CD4-positive, alpha-beta T cell (primary cell): Measurements from ENCODE around the gene WFDC10B. TPM values are rescaled to one million over a fixed set of nuclear protein-coding genes. Genes with fewer than 3 reads are reported as not detected.

ENCODE experiments used
- ATAC-seq: fragments of 200-7000 bp; cut with Tn5 transposase; one replicate; pipeline ENCODE4 v1.10.0; 2022; ENCODE audit warnings: mild to moderate bottlenecking; ENCODE audit not compliant: poor library complexity
- CTCF ChIA-PET: fragments of 350-600 bp; sonication (Branson Sonifier 250); formaldehyde crosslinking; loops from one replicate; lab custom pipeline; 2021; ENCODE audit warnings: antibody characterized with exemption, inconsistent platforms; lab: Charles Lee
- POLR2A ChIA-PET: fragments of 350-600 bp; sonication (Branson Sonifier 250); formaldehyde crosslinking; loops from one replicate; lab custom pipeline; 2021; ENCODE audit warnings: antibody characterized with exemption, inconsistent platforms; lab: Charles Lee
- DNase-seq, 14 experiments: peaks; one replicate each; pipeline ENCODE4 v3.0.0-alpha.2; 2013 to 2020; ENCODE audit warnings: mixed read lengths in 2 of 14
- H3K27ac ChIP-seq, 2 donors: one replicate each; pipeline versions ENCODE4 v1.5.1 to v1.7.0; 2013; ENCODE audit warnings: low read length in 2 of 2, low read depth in 1 of 2, mild to moderate bottlenecking in 1 of 2
- H3K27me3 ChIP-seq, 2 experiments: 1 replicate in 1 of 2; 2 replicates in 1 of 2; pipeline versions ENCODE4 v1.6.1 to v1.7.0; 2013; ENCODE audit warnings: low read length in 2 of 2, control low read depth in 1 of 2, mild to moderate bottlenecking in 1 of 2, moderate library complexity in 1 of 2; ENCODE audit not compliant: insufficient read depth in 2 of 2, control insufficient read depth in 1 of 2
- H3K36me3 ChIP-seq: one replicate; pipeline ENCODE4 v1.6.1; 2013; ENCODE audit warnings: low read length, control low read depth; ENCODE audit not compliant: insufficient read depth
- H3K4me1 ChIP-seq: one replicate; pipeline ENCODE4 v1.6.1; 2013; ENCODE audit warnings: low read length, control low read depth; ENCODE audit not compliant: insufficient read depth
- H3K4me3 ChIP-seq: one replicate; pipeline ENCODE4 v1.5.1; 2013; ENCODE audit warnings: mild to moderate bottlenecking, low read length, moderate library complexity
- H3K9me3 ChIP-seq, 2 experiments: 1 replicate in 1 of 2; 2 replicates in 1 of 2; pipeline versions ENCODE4 v1.6.1 to v1.7.0; 2013; ENCODE audit warnings: low read length in 2 of 2, mild to moderate bottlenecking in 2 of 2, control low read depth in 1 of 2, moderate library complexity in 1 of 2; ENCODE audit not compliant: control insufficient read depth in 1 of 2, insufficient read depth in 1 of 2
- H3K27ac Mint-ChIP-seq: one replicate; pipeline ENCODE4 v1.8.0; 2020; ENCODE audit warnings: mixed read lengths
- H3K27me3 Mint-ChIP-seq: one replicate; pipeline ENCODE4 v1.8.0; 2021; ENCODE audit warnings: mixed read lengths
- H3K36me3 Mint-ChIP-seq: one replicate; pipeline ENCODE4 v1.8.0; 2021; ENCODE audit warnings: low read depth, mixed read lengths
- H3K4me1 Mint-ChIP-seq: one replicate; pipeline ENCODE4 v1.8.0; 2021; ENCODE audit warnings: low read depth, mixed read lengths
- H3K4me3 Mint-ChIP-seq: one replicate; pipeline ENCODE4 v1.8.0; 2020; ENCODE audit warnings: mild to moderate bottlenecking, mixed read lengths
- H3K9me3 Mint-ChIP-seq: one replicate; pipeline ENCODE4 v1.8.0; 2020; ENCODE audit warnings: mixed read lengths
- intact Hi-C, 2 experiments: fragments of 100-400 bp; cut with DNase I in 1 of 2; cut with micrococcal nuclease in 1 of 2; formaldehyde crosslinking; loops; one replicate each; pipeline versions ENCODE4 v1.15.1 to v1.9.0; 2023 to 2025; cut with DNase I, micrococcal nuclease
- total RNA-seq, 174 experiments: library from RNA in 2 of 174; stranded (reverse) in 2 of 174; gene quantifications; one replicate each; pipeline ENCODE4 v1.2.3 and lab custom pipeline; 2021 to 2026
- TF ChIP-seq, protein P1 (sequence below): fragments of 200-600 bp; IDR thresholded peaks from one replicate; pipeline ENCODE4 v1.8.0; 2022; ENCODE audit warnings: antibody characterized with exemption, mild to moderate bottlenecking

The WFDC10B gene
- total RNA-seq, 2 experiments from 2014 or later = not detected

DNA sequence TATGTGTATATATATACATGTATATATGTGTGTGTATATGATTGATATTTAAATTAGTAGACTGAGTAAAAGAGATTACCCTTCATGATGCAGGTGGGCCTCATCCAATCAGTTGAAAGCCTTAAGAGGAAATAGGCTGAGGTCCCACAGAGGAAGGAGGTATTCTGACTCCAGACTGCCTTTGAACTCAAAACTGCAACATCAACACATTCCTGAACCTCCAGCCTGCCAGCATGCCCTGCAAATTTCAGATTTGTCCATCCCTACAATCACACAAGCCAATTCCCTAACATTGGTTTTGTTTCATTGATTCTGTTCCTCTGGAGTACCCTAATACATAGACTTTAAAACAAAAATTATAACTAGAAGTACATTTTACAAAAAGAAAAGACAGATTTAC, 40.2 kb upstream of the WFDC10B start:
- Mint-ChIP-seq H3K4me1 (no peaks in the 10 kb centered on the region), H3K27ac (no peak overlapping the region), H3K4me3 (no peak overlapping the region), H3K36me3 (no peaks in the 10 kb centered on the region), H3K27me3 (peaks cover 23% of the 10 kb centered on the region), H3K9me3 (no peaks in the 10 kb centered on the region)
- POLR2A ChIA-PET = no interaction called here
- ATAC-seq = no peak
- no peaks in the 10 kb centered on the region for H3K36me3 ChIP-seq
- no peaks in the 10 kb centered on the region for H3K4me1 ChIP-seq
- DNase-seq = no peak
- CTCF ChIA-PET = no interaction called here
- TF ChIP-seq, protein P1, sequence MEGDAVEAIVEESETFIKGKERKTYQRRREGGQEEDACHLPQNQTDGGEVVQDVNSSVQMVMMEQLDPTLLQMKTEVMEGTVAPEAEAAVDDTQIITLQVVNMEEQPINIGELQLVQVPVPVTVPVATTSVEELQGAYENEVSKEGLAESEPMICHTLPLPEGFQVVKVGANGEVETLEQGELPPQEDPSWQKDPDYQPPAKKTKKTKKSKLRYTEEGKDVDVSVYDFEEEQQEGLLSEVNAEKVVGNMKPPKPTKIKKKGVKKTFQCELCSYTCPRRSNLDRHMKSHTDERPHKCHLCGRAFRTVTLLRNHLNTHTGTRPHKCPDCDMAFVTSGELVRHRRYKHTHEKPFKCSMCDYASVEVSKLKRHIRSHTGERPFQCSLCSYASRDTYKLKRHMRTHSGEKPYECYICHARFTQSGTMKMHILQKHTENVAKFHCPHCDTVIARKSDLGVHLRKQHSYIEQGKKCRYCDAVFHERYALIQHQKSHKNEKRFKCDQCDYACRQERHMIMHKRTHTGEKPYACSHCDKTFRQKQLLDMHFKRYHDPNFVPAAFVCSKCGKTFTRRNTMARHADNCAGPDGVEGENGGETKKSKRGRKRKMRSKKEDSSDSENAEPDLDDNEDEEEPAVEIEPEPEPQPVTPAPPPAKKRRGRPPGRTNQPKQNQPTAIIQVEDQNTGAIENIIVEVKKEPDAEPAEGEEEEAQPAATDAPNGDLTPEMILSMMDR = no peak
- peaks cover 0 to 18% of the 10 kb centered on the region in 2 experiments for H3K27me3 ChIP-seq
- H3K4me3 ChIP-seq = no peak overlapping the region
- H3K27ac ChIP-seq = no peak overlapping the region
- no peaks in the 10 kb centered on the region for H3K9me3 ChIP-seq
- intact Hi-C loops = no loop called here

DNA sequence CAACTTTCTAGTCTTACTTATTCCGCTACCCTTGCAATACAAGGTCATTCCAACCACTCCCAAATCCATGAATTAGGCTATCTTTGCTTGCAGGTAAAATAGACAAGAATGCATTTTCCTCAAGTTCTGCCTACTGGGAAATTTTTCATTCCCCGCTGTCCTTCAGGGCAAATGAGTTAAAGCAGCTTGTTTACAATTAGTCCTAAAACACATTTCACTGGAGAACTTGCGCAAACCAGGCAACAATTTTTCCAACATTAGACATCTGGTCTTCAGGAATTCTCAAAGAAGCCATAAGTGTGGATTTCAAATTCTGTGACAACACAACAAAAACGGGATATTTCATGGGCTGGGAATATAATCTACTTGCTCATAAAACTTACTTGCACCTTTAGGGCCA, 37.8 kb upstream of the WFDC10B start:
- H3K4me3 ChIP-seq = no peak overlapping the region
- no peak overlapping the region for H3K27ac ChIP-seq
- Mint-ChIP-seq H3K36me3 (no peaks in the 10 kb centered on the region), H3K4me3 (no peak overlapping the region), H3K9me3 (no peaks in the 10 kb centered on the region), H3K27ac (no peak overlapping the region), H3K4me1 (no peaks in the 10 kb centered on the region), H3K27me3 (peaks cover 20% of the 10 kb centered on the region)
- H3K9me3 ChIP-seq = no peaks in the 10 kb centered on the region
- ATAC-seq (no peak), DNase-seq (no peak)
- no peaks in the 10 kb centered on the region for H3K36me3 ChIP-seq
- no peaks in the 10 kb centered on the region for H3K27me3 ChIP-seq
- POLR2A ChIA-PET = no interaction called here
- no peaks in the 10 kb centered on the region for H3K4me1 ChIP-seq
- CTCF ChIA-PET = no interaction called here
- intact Hi-C loops = no loop called here
- TF ChIP-seq, protein P1 = no peak

DNA sequence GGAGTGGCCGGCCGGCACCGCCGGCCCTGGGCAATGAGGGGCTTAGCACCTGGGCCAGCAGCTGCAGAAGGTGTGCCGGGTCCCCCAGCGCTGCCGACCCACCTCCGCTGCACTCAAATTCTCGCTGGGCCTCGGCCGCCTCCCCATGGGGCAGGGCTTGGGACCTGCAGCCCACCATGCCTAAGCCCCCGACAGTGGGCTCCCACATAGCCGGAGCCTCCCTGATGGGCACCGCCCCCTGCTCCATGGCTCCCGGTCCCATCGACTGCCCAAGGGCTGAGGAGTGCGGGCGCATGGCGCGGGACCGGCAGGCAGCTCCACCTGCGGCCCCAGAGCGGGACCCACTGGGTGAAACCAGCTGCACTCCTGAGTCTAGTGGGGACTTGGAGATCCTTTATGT, 31.2 kb upstream of the WFDC10B start:
- no peak for ATAC-seq

More for the DNA sequence above, 31.2 kb upstream of the WFDC10B start:
- ChIA-PET CTCF (no interaction called here), POLR2A (no interaction called here)
- Mint-ChIP-seq H3K27me3 (peaks cover 40% of the 10 kb centered on the region), H3K36me3 (peaks cover 1% of the 10 kb centered on the region), H3K4me1 (no peaks in the 10 kb centered on the region), H3K4me3 (no peak overlapping the region), H3K9me3 (peaks cover 9% of the 10 kb centered on the region), H3K27ac (no peak overlapping the region)
- TF ChIP-seq, protein P1 = no peak
- Histone ChIP-seq H3K27ac (no peak overlapping the region), H3K27me3 (no peaks in the 10 kb centered on the region), H3K4me1 (no peaks in the 10 kb centered on the region), H3K4me3 (no peak overlapping the region), H3K36me3 (no peaks in the 10 kb centered on the region), H3K9me3 (peaks cover 20 to 22% of the 10 kb centered on the region in 2 experiments)
- intact Hi-C loops = no loop called here
- no peak for DNase-seq
